AG04449 (cell line): ENCODE data around the gene KAT8.

Experiments used
- CTCF ChIA-PET: fragments of 350-600 bp; formaldehyde crosslinking; extraction: SDS; loops from one replicate; lab custom pipeline; 2021; ENCODE audit warnings: antibody characterized with exemption; lab: Yijun Ruan, JAX
- POLR2A ChIA-PET: fragments of 400-600, 350-600 bp; formaldehyde crosslinking; extraction: SDS; loops from one replicate; lab custom pipeline; 2020; ENCODE audit warnings: antibody characterized with exemption, inconsistent platforms; lab: Yijun Ruan, JAX
- DNase-seq: peaks from one replicate; pipeline ENCODE4 v3.0.0-alpha.2; 2010; ENCODE audit warnings: low read depth, low spot score
- H3K4me3 ChIP-seq: 2 replicates; pipeline ENCODE4 v1.5.1; 2011; ENCODE audit warnings: low read depth, mild to moderate bottlenecking, control low read depth, low read length
- CTCF ChIP-seq: IDR thresholded peaks from one replicate; pipeline ENCODE4 v1.5.1; 2011; ENCODE audit warnings: mild to moderate bottlenecking, moderate library complexity, low read length, control low read depth, inconsistent platforms; ENCODE audit not compliant: insufficient read depth; ENCODE audit errors: missing control alignments

Gene KAT8

DNA sequence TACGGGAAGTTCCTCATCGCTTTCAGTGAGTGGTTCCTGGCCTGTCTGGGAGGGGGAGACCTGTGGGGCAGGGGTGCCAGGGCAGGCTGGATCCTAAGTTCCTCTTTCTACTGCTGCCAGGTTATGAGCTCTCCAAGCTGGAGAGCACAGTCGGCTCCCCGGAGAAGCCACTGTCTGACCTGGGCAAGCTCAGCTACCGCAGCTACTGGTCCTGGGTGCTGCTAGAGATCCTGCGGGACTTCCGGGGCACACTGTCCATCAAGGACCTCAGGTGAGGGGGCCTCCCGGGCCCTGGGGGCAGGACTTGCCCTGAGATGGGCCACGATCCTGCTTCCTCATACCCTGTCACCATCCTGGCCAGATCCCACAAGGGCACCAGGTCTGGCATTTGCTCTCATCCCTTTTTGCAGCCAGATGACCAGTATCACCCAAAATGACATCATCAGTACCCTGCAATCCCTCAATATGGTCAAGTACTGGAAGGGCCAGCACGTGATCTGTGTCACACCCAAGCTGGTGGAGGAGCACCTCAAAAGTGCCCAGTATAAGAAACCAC lies 12.9 kb downstream of the KAT8 start:
- CTCF ChIA-PET = interaction anchor here (1.4 to 1.9 kb wide), 3 partner anchors 9 to 12 kb away, joined by 4 to 8 read pairs (median 6); no protein-coding TSS in a partner anchor
- no peak for DNase-seq
- POLR2A ChIA-PET = interaction anchor here (1.0 to 1.5 kb wide), 2 partner anchors 9 to 12 kb away, joined by 3 read pairs; no protein-coding TSS in a partner anchor
- no peak for TF ChIP-seq CTCF
- no peak overlapping the region for H3K4me3 ChIP-seq

GRCh38 chr16:31130899-31131298 lies 13.4 kb downstream of the KAT8 start:
- no peak for DNase-seq
- no peak overlapping the region for H3K4me3 ChIP-seq
- ChIA-PET CTCF (interaction anchor here (1.6 to 1.9 kb wide), 2 partner anchors 8 to 11 kb away, joined by 4 to 6 read pairs; no protein-coding TSS in a partner anchor), POLR2A (interaction anchor here (1.0 to 1.5 kb wide), 2 partner anchors 10 to 11 kb away, joined by 3 read pairs; no protein-coding TSS in a partner anchor)
- TF ChIP-seq CTCF = no peak

- DNase-seq = no peak
- H3K4me3 ChIP-seq = no peak overlapping the region
- ChIA-PET POLR2A (interaction anchor here (1.5 kb wide), 1 partner anchor 10 kb away, joined by 3 read pairs; no protein-coding TSS in a partner anchor), CTCF (interaction anchor here (1.9 kb wide), 1 partner anchor 11 kb away, joined by 6 read pairs; no protein-coding TSS in a partner anchor)
- no peak for TF ChIP-seq CTCF
Observed at GRCh38 chr16:31131416-31131815, 14.0 kb downstream of the KAT8 start.

DNA sequence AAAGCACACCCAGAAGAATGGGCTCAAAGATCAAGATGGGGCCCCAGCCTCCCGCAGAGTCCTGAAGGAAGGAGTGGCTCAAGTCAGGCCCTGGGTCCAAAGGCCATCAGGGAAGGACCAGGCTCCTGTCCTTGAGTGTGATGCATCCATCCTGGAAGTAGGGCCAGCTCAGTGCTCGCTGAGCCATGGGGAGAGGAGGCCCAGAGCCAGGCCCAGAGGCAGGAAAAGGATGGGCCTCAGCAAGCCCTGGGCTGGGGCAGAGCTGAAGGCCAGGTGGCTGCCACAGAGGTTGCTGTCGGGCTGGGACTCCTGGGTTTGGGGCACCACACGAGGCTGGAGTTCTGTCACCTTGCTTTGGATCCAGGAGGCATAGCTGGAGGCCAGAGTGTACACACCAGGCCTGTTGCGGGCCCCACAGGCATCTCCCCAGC lies 14.4 kb downstream of the KAT8 start:
- POLR2A ChIA-PET = no interaction called here
- TF ChIP-seq CTCF = no peak
- no peak overlapping the region for H3K4me3 ChIP-seq
- CTCF ChIA-PET = interaction anchor here (1.9 kb wide), 1 partner anchor 10 kb away, joined by 6 read pairs; no protein-coding TSS in a partner anchor
- no peak for DNase-seq

DNA sequence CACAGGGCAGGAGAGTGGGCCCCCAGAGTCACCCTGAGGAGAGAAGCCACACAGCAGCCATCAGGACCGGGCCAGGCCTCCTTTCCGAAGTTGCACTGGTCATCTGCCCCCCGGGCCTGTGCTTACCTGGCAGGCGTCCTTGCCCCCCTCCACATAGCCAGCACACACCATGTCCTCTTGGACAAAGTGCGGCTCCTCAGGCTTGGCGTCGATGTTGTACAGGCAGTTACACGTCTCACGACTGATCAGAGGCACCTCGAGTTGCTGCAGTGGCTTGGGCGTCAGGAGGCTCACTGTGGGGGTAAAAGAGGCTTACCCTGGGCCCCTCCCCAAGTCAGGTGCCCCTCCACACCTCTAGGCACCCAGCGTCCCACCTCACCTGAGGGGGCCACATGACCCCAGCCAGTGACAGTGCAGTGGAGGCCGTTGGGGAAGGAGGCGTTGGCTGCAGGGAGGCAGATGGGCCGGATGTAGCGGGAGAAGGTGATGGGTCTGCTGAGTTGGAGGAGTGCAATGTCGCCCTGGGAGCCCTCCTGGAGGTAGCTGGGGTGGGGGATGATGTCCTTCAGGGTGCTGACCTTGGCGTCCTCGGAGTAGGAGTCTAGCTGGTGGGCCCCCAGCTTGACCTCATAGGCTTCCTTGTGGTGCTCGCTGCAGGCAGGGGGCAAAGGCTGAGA lies 15.0 kb downstream of the KAT8 start:
- CTCF ChIA-PET = interaction anchor here (1.9 kb wide), 1 partner anchor 10 kb away, joined by 6 read pairs; no protein-coding TSS in a partner anchor
- POLR2A ChIA-PET = no interaction called here
- TF ChIP-seq CTCF = no peak
- no peak for DNase-seq
- H3K4me3 ChIP-seq = no peak overlapping the region

DNA sequence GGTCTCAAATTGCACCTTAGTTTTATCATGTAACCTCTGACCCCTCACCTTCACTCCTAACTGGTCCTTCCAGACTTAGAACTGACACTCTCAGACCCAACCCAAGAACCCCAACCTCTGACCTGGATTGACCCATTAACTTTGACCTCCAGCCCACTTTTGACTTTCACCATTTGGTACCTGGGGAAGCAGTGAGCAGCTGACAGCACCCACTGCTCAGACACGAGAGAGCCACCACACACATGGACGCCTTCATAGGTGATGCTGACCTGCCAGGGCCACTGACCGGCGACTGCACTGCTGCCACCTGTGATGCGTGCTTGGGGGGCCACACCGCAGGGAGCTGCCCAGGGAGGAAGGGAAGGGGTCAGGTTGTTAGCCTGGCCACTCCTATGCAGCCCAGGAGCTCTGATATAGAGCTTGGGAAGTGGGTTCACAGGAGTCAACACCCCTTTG lies 15.6 kb downstream of the KAT8 start:
- TF ChIP-seq CTCF = no peak
- no peak overlapping the region for H3K4me3 ChIP-seq
- ChIA-PET POLR2A (no interaction called here), CTCF (interaction anchor here (1.0 kb wide), 1 partner anchor 9 kb away, joined by 6 read pairs; no protein-coding TSS in a partner anchor)
- no peak for DNase-seq
